Measurements from ENCODE around the gene PPP1R26. TPM values are rescaled to one million over a fixed set of nuclear protein-coding genes. Genes with fewer than 3 reads are reported as not detected.
A peak's percentile ranks its signal among the peaks of the same experiment; 100 is the strongest.

PPP1R26 gene
- total and polyA plus RNA-seq, 9 of the 15 experiments (the other 6 are each of a cell fraction or from before 2014, with no cell fraction given): 0.77 to 26.8 (median 9.3) TPM

DNA sequence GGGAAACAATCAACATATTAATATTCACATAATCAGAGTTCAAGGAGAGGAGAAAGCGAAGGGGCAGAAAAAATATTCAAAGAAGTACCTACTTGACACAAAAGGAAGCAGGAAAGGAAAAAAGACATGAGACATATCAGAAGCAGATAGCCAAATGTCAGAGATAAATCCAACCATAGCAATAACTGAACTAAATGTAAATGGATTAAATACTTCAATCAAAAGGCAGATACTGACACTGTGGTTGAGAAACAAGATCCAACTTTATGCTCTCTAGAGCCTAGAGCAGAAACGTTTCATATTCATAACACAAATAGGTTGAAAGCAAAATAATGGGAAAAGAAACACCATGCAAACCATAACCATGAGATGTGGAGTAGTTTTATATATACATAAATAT lies 29.9 kb downstream of the PPP1R26 start:
- DNase-seq (ENCODE audit: extremely low read depth in 1 of 4, low spot score in 3 of 4) (no peak), ATAC-seq (no peak), FAIRE-seq (no peak)
- Histone ChIP-seq H3K79me2 (ENCODE audit: control insufficient read depth, insufficient read depth, low read length) (peaks cover 5% of the 10 kb centered on the region; the same call in 1 of the 3 replicates), H4K20me1 (replicated peaks; ENCODE audit: control insufficient read depth, insufficient read depth, low read length) (peaks cover 7% of the 10 kb centered on the region), H3K9ac (ENCODE audit: insufficient read depth in 1 of 2, low read depth in 2 of 2, low read length in 2 of 2) (no peak overlapping the region), H3K4me2 (ENCODE audit: insufficient read depth, low read length) (no peak overlapping the region), H3K4me3 (no peak overlapping the region), H3K4me1 (replicated peaks in 1 of 2; ENCODE audit: control insufficient read depth in 2 of 2, insufficient read depth in 2 of 2, low read length in 2 of 2) (peaks cover 40 to 41% of the 10 kb centered on the region in 2 experiments), H3K36me3 (ENCODE audit: control insufficient read depth, insufficient read depth, low read length) (peaks cover 11% of the 10 kb centered on the region; the same call in 2 of the 3 replicates), H2AFZ (ENCODE audit: low read depth, low read length) (no peak overlapping the region), H3K27ac (ENCODE audit: extremely low read depth, low read depth, low read length) (no peak overlapping the region), H3K9me1 (ENCODE audit: control insufficient read depth, insufficient read depth, low read length) (no peaks in the 10 kb centered on the region), H3K27me3 (ENCODE audit: control insufficient read depth in 2 of 2, insufficient read depth in 2 of 2, low read length in 2 of 2) (no peaks in the 10 kb centered on the region), H3K9me3 (replicated peaks; ENCODE audit: control insufficient read depth, insufficient read depth, low read depth, low read length) (no peaks in the 10 kb centered on the region)
- 45% methylated on average over 2 of the region's 2 CpGs for WGBS (ENCODE audit: insufficient coverage, low coverage, missing lambda C conversion rate)
- ChIA-PET POLR2A (no interaction called here), CTCF (ENCODE audit: low intra/inter-chr PET ratio) (no interaction called here)
- no TSS peak for BruUV-seq (replicated peaks)
- intact Hi-C loops (cut with micrococcal nuclease): no loop called here
- in situ Hi-C loops (cut with MboI): no loop called here
- TF ChIP-seq ZNF354B (CRISPR knock-in tag; IDR thresholded peaks at IDR 0.05) (peak; percentile 82; the same call in 1 of the 2 replicates), ZNF449 (CRISPR knock-in tag; IDR thresholded peaks at IDR 0.05) (no peak), GATA2 (CRISPR knock-in tag; IDR thresholded peaks at IDR 0.05) (no peak), HIVEP1 (CRISPR knock-in tag; IDR thresholded peaks at IDR 0.05) (no peak), KLF6 (CRISPR knock-in tag; IDR thresholded peaks at IDR 0.05; ENCODE audit: borderline replicate concordance) (no peak), ZNF197 (CRISPR knock-in tag; IDR thresholded peaks at IDR 0.05; ENCODE audit: low read depth) (no peak), NR4A1 (CRISPR knock-in tag; IDR thresholded peaks at IDR 0.05) (no peak), NR4A1 (tag; IDR thresholded peaks at IDR 0.05) (no peak), ZNF507 (tag; conservative IDR thresholded peaks at IDR 0.05) (peak; percentile 97), PTRF (tag; IDR thresholded peaks at IDR 0.05) (no peak), ADNP (tag; IDR thresholded peaks at IDR 0.05) (no peak), ZNF696 (CRISPR knock-in tag; conservative IDR thresholded peaks at IDR 0.05) (no peak), ZNF407 (IDR thresholded peaks at IDR 0.05; ENCODE audit: low read depth) (no peak), DNMT1 (IDR thresholded peaks at IDR 0.05) (no peak), CXXC5 (CRISPR knock-in tag; IDR thresholded peaks at IDR 0.05) (no peak), CSDE1 (IDR thresholded peaks at IDR 0.05) (no peak)

Data from K562 (cell line).